DMS79 treated with DMSO at 0.1 percent for 48 hours (cell line): Measurements from ENCODE around the gene ERVFRD-1.
"Not testable (repeated sequence)": the region's sequence is repeated elsewhere in the genome, so short reads cannot be mapped to it uniquely, and the experiment has no call there.

ENCODE experiments used
- DNase-seq: peaks from one replicate; lab custom pipeline; 2025; lab: John Stamatoyannopoulos, UW

The ERVFRD-1 gene

GRCh38 chr6:11087141-11087812, 24.2 kb downstream of the ERVFRD-1 start:
- not testable (repeated sequence) for DNase-seq

DNA sequence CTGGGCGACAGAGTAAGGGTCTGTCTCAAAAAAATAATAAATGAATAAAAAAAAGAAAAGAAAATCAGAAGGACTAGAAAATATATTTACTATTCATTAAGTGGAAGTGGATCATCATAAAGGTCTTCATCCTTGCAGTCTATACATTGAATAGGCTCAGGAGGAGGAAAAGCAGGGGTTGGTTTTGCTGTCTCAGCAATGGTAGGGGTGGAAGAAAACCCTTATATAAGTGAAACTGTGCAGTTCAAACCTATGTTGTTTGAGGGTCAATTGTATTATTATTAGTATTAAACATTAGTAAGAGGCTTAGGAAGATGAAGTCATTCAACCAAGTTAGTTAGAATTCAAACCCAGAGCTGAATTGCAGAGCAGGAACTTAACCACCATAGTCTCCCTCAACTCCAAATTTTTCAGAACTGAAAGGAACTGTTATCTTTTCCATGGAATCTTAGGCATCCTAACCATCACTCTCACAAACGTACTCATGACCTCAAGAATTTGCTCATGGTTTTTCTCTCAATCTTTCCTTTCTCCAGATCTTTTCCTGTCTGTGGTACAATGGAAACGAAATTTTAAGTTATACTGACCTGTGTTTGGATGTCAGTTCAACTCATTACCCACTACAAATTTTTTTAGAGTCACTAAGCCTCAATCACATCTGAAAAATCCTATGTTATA, 25.6 kb downstream of the ERVFRD-1 start:
- no peak for DNase-seq

GRCh38 chr6:11083956-11084355, 27.6 kb downstream of the ERVFRD-1 start:
- no peak for DNase-seq

GRCh38 chr6:11083491-11083890, 28.0 kb downstream of the ERVFRD-1 start:
- DNase-seq, result no peak

DNA sequence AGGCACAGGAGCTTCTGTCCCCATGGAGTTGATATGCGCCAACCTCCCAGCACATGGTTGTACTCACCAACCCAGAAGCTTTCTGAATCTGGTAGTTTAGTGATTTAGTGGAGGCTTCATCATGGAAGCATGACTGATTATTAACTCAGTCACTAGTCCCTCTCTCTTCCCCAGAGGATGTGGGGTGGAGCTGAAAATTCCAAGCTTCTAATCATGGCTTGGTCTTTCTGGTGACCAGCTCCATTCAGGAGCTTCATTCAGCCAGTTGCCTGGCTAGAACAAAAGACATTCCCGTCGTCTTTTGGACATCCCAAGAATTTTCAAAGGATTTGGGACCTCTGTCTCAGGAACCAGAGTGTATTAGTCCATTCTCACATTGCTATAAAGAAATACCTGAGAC, 31.2 kb downstream of the ERVFRD-1 start:
- DNase-seq, result no peak

- DNase-seq, result no peak
Observed at GRCh38 chr6:11078266-11078665, 33.3 kb downstream of the ERVFRD-1 start.

GRCh38 chr6:11076540-11076939, 35.0 kb downstream of the ERVFRD-1 start:
- no peak for DNase-seq

GRCh38 chr6:11072101-11072500, 39.4 kb downstream of the ERVFRD-1 start:
- DNase-seq, result no peak

DNA sequence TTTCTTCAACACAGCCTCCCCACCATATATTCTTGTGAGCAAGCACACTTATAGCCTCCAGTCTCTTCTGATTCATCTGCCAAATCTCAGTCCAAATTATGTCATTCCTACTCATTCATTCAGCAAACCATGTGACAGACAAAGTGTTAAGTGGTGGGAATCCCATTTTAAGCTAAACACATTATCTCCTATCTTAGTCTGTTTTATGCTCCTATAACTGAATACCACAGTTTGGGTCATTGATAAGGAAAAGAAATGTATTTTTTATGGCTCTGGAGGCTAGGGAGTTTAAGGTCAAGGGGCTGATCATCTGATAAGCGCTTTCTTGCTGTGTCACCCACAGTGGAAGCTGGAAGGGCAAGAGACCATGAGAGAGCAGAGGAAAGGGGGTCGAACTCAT, 41.8 kb downstream of the ERVFRD-1 start:
- DNase-seq, result no peak

GRCh38 chr6:11067348-11067747, 44.2 kb downstream of the ERVFRD-1 start:
- DNase-seq, result peak; percentile 8

GRCh38 chr6:11066505-11067347, 44.8 kb downstream of the ERVFRD-1 start:
- no peak for DNase-seq

DNA sequence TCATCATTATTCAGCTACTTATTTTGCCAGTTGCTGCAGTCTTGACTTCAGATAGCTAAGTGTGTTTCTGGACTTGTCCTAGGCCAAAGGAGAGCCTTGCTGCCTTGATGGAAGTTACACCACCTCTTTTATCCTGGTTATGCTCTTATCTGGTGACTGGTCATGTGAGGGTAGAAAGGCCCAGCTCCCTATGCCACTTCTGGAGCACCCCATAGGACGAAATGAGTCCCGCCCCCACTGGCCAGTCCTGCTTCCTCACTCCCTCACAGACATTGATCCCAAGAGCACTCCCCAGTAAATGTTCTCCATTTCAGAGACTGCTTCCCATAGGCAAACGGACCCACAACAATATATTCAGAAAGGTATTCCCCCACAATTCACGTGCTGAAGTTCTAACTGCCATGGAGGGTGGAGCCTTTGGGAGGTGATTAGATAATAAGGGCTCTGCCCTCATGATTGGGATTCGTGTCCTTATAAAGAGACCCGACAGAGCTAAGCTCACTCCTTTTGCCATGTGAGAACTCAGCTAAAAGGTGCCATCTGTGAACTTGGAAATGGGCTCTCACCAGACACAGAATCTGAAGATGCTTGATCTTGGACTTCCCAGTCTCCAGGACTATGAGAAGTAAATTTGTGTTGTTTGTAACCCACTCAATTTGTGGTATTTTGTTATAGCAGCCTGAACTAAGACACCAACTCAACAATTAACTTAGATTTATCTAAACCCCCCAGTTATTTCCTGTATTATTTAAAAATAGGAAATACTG, 45.9 kb downstream of the ERVFRD-1 start:
- no peak for DNase-seq

- DNase-seq, result no peak
Observed at GRCh38 chr6:11064836-11065235, 46.7 kb downstream of the ERVFRD-1 start.

DNA sequence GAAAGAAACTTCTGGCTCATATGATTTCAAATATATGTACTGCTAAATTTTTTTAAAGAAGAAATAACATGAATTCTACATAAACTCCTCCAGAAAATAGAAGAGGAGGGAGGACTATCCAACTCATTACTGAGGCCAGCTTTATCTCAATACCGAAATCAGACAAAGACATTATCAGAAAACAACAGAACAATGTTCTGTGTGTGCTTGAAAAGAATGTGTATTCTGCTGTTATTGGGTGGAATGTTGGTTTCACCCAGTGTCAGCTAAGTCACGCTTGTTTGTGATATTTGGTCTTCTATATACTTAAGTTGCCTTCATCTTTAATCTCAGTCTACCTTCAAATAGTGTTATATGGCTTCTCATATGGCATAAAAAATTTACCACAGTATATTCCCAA, 48.8 kb downstream of the ERVFRD-1 start:
- DNase-seq, result no peak

DNA sequence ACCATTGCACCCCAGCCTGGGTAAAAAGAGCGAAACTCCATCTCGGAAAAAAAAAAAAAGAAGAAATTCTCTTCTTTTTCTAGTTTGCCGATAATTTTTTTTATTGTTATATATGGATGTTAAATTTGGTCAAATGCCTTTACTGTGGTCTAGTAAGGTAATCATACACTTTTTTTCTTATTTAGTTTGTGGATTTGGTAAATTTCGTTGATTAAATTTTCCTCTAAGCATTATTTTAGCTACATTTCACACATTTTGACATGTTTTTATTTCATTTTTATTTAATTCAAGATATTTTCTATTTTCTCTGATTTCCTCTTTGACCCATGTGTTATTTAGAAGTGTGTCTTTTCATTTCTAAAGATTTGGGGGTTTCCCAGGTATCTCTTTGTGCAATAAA, 49.4 kb downstream of the ERVFRD-1 start:
- no peak for DNase-seq

DNA sequence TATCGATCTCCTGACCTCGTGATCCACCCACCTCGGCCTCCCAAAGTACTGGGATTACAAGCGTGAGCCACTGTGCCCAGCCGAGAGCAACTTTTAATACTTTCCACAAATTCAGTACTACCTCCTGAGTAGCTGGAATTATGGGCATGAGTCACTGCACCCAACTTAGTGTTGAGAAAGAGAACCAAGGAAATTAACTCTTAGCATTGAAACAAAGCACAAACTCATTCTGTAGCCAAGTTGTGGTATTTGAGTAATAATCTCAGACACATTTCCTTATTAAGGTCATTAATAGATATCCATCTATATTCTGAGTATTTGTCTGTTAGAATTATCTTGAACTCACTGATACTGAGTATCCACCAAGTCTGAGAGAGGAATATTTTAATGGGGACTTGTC, 53.1 kb downstream of the ERVFRD-1 start:
- no peak for DNase-seq

DNA sequence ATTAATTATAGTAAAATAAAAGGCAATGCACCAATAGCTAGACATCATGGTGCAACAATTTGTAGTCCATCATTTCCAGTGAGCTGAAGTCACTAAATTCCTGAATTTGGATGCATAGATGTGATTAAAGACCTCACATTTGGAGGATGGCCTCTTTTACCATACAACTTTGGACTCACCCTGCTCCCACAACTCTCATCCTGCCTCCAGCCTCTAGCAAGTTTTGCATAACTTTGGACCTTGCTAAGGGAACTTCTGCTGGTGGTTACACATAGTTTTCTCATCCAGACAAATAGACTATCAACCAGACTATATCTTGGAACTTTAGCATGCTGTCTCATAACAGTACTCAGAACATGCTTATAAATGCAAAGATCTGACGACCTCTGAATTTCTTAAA, 54.7 kb downstream of the ERVFRD-1 start:
- no peak for DNase-seq

DNA sequence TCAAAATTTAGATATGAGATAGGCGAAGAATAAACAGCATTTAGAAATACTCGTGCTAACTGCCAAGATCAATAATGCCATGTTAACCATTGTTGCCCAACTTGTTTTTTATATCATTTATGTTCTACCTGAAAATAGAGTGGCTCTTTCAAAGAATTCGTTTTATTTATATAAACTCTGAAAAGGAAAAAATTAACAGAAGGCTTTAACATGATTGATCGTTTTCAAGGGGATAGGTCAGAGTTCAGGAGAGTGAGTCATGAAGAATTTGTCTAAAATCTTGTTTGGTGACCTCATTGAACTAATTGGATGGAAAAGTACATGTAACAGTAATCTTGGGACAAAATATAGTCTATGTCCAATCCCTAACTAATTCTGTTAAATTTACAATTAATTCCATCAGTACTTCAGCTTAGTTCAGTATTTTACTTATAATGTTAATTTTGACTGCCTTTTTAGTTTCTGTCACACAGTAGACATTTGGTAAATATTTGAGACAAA, 56.3 kb downstream of the ERVFRD-1 start:
- DNase-seq, result no peak

GRCh38 chr6:11054722-11055121, 56.8 kb downstream of the ERVFRD-1 start:
- DNase-seq, result no peak

GRCh38 chr6:11053307-11053706, 58.2 kb downstream of the ERVFRD-1 start:
- no peak for DNase-seq
